ENCODE measurements around the gene DNAL4.

Gene DNAL4

GRCh38 chr22:38756711-38757463, 37.1 kb downstream of the DNAL4 start:
- DNase-seq: no peak

- DNase-seq: no peak
Measured at GRCh38 chr22:38755911-38756532, 37.9 kb downstream of the DNAL4 start, which contains the start of gene SUN2. Gene SUN2, minus strand, starts transcription at chr22:38755998. Its CDS starts 3,370 bp downstream, at chr22:38752628.

- DNase-seq: no peak
Measured at GRCh38 chr22:38755155-38755910, 38.6 kb downstream of the DNAL4 start.

GRCh38 chr22:38754751-38755154, 39.2 kb downstream of the DNAL4 start:
- DNase-seq: no peak

GRCh38 chr22:38753948-38754750, 39.8 kb downstream of the DNAL4 start:
- DNase-seq: no peak

GRCh38 chr22:38751422-38752346, 42.3 kb downstream of the DNAL4 start:
- DNase-seq: no peak

GRCh38 chr22:38751066-38751421, 42.9 kb downstream of the DNAL4 start:
- DNase-seq: no peak

- DNase-seq: no peak
Measured at GRCh38 chr22:38750638-38751037, 43.3 kb downstream of the DNAL4 start.

GRCh38 chr22:38750104-38750503, 43.8 kb downstream of the DNAL4 start:
- DNase-seq: no peak

- DNase-seq: no peak
Measured at GRCh38 chr22:38748487-38749136, 45.3 kb downstream of the DNAL4 start.

GRCh38 chr22:38745676-38746460, 48.1 kb downstream of the DNAL4 start:
- no peak for DNase-seq

- DNase-seq: no peak
Measured at GRCh38 chr22:38744981-38745380, 49.0 kb downstream of the DNAL4 start.

GRCh38 chr22:38742176-38742942, 51.6 kb downstream of the DNAL4 start:
- DNase-seq: no peak

- no peak for DNase-seq
Measured at GRCh38 chr22:38741576-38741975, 52.4 kb downstream of the DNAL4 start.

GRCh38 chr22:38741166-38741565, 52.8 kb downstream of the DNAL4 start:
- no peak for DNase-seq

- no peak for DNase-seq
Measured at GRCh38 chr22:38740754-38741153, 53.2 kb downstream of the DNAL4 start.

GRCh38 chr22:38740116-38740723, 53.7 kb downstream of the DNAL4 start:
- DNase-seq: no peak

GRCh38 chr22:38739300-38740055, 54.5 kb downstream of the DNAL4 start:
- no peak for DNase-seq
